Nephron progenitor cell (in vitro differentiated cells): ENCODE measurements around the gene TGM5.
A peak's percentile ranks its signal among the peaks of the same experiment; 100 is the strongest.

Experiments
- DNase-seq: peaks from one replicate; pipeline ENCODE4 v3.0.0; 2021
- H3K27ac Mint-ChIP-seq: 2 replicates; pipeline ENCODE4 v1.8.0; 2021; ENCODE audit warnings: mild to moderate bottlenecking, moderate library complexity, mixed read lengths
- H3K27me3 Mint-ChIP-seq: 2 replicates; pipeline ENCODE4 v1.8.0; 2021; ENCODE audit warnings: mild to moderate bottlenecking, low read depth, mixed read lengths; ENCODE audit not compliant: poor library complexity
- H3K36me3 Mint-ChIP-seq: 2 replicates; pipeline ENCODE4 v1.8.0; 2021; ENCODE audit warnings: low read depth, mixed read lengths
- H3K4me1 Mint-ChIP-seq: 2 replicates; pipeline ENCODE4 v1.8.0; 2021; ENCODE audit warnings: mixed read lengths
- H3K4me3 Mint-ChIP-seq: 2 replicates; pipeline ENCODE4 v1.8.0; 2021; ENCODE audit warnings: mild to moderate bottlenecking, moderate library complexity, mixed read lengths
- H3K9me3 Mint-ChIP-seq: 2 replicates; pipeline ENCODE4 v1.8.0; 2021; ENCODE audit warnings: mild to moderate bottlenecking, moderate library complexity, mixed read lengths
- TF ChIP-seq, protein P1 (sequence below): fragments of 200-600 bp; sonication (generic); IDR thresholded peaks from 2 replicates; pipeline ENCODE4 v1.5.0; 2021; ENCODE audit warnings: antibody characterized with exemption

TGM5 gene

DNA sequence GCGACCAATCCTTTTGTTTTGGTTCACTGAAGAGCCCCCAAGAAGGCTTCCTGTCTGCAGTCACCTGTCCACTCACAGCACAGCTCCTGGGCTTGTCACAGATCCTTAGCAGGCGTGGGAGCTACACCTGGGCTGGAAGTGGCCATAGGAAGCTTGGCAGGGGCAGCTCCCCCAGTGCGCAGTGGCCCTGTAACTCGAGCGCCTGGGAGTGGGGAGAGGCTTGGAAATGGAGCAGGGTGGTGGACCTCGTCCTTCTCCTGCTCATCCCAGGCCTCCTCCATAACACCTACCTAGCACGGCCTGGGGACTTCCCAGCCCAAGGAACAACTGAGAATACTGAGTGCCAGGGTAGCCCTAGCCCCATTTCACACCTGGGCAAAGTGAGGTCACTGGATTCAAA is 19.3 kb upstream of the TGM5 start:
- TF ChIP-seq, protein P1, sequence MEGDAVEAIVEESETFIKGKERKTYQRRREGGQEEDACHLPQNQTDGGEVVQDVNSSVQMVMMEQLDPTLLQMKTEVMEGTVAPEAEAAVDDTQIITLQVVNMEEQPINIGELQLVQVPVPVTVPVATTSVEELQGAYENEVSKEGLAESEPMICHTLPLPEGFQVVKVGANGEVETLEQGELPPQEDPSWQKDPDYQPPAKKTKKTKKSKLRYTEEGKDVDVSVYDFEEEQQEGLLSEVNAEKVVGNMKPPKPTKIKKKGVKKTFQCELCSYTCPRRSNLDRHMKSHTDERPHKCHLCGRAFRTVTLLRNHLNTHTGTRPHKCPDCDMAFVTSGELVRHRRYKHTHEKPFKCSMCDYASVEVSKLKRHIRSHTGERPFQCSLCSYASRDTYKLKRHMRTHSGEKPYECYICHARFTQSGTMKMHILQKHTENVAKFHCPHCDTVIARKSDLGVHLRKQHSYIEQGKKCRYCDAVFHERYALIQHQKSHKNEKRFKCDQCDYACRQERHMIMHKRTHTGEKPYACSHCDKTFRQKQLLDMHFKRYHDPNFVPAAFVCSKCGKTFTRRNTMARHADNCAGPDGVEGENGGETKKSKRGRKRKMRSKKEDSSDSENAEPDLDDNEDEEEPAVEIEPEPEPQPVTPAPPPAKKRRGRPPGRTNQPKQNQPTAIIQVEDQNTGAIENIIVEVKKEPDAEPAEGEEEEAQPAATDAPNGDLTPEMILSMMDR = no peak

DNA sequence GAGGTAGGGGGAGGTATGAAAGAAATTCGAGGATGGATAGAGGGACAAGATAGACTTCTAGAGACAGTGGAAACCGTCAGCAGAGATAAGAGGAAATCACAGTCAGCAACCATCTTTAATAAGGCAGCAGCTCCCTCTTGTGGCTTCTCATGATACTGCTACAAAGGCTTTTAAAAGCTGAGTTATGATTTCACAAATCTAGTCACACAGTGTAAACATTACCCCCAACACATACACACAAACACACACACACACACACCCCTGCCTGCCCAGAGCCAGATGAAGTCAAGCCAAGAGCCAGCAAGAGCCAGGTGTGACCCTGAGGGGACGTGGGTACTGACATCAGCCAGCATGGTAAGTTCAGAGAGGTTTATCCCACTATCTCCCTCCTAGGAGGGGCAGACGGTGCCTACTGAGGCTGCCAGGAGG is 18.9 kb upstream of the TGM5 start:
- Mint-ChIP-seq H3K27ac (no peak overlapping the region), H3K9me3 (peaks cover 1% of the 10 kb centered on the region), H3K27me3 (peaks cover 32% of the 10 kb centered on the region), H3K36me3 (no peaks in the 10 kb centered on the region), H3K4me3 (no peak overlapping the region), H3K4me1 (peaks cover 16% of the 10 kb centered on the region)
- peak; percentile 53 for DNase-seq
- TF ChIP-seq, protein P1 = peak; percentile 73

More for the DNA sequence above, 19.3 kb upstream of the TGM5 start:
- H3K9me3 Mint-ChIP-seq = peaks cover 5% of the 10 kb centered on the region
- peaks cover 16% of the 10 kb centered on the region for H3K4me1 Mint-ChIP-seq
- H3K27me3 Mint-ChIP-seq = peaks cover 36% of the 10 kb centered on the region
- H3K27ac Mint-ChIP-seq = no peak overlapping the region
- H3K4me3 Mint-ChIP-seq = no peak overlapping the region
- no peaks in the 10 kb centered on the region for H3K36me3 Mint-ChIP-seq
- DNase-seq = no peak

DNA sequence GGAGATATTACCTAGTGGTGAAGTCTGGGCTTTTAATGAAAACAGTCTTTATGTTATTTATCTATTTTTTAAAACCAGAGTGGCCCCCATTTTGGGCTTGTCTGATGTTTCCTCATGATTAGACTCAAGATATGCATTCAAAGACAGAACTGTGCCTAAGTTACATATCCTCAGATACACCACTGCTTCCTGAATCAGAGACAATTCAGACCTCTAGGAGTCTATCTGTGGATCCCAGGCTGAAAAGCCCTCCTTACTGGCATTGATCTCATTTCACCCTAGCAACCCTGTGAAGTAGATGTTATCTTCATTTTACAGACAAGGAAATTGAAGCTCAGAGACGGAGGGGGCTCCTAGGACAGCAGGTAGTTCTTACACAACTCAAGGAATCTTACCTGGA is 16.8 kb upstream of the TGM5 start:
- no peak overlapping the region for H3K27ac Mint-ChIP-seq
- DNase-seq = no peak
- peaks cover 16% of the 10 kb centered on the region for H3K4me1 Mint-ChIP-seq
- H3K36me3 Mint-ChIP-seq = no peaks in the 10 kb centered on the region
- TF ChIP-seq, protein P1 = no peak
- no peaks in the 10 kb centered on the region for H3K9me3 Mint-ChIP-seq
- no peak overlapping the region for H3K4me3 Mint-ChIP-seq
- peaks cover 45% of the 10 kb centered on the region for H3K27me3 Mint-ChIP-seq

DNA sequence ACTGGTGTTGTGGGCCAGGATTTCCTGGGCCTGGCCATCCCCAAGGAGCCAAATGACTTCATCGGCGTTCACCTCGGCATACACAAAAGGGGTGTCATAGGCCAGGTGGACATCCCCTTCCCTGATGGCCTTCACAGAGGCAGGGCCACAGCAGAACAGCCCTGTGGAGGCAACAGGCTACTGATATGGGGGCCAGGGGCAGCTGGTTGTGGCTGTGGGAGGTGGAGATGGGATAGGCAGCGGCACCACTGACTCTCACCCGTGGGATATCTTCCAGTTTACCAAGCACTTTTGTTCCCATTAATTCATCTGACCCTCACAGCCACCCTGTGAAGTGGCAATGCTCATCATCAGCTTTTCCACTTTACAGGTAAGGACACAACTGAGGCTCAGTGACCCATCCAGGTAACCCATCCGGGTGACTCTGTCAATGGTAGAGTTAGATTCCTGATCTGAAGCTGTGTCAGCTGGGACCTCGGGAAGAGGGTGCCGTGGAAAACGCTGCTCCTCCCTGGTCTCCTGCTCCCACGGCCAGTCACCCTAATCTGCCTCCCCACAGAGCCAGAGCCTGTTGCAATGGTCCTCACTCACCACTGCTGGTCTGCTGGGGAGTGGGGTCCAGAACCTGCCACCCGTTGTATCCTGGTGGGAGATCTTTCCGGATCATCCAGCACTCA is 15.3 kb upstream of the TGM5 start:
- no peaks in the 10 kb centered on the region for H3K36me3 Mint-ChIP-seq
- H3K4me3 Mint-ChIP-seq = no peak overlapping the region
- H3K27me3 Mint-ChIP-seq = peaks cover 33% of the 10 kb centered on the region
- DNase-seq = no peak
- TF ChIP-seq, protein P1 = no peak
- H3K4me1 Mint-ChIP-seq = peaks cover 9% of the 10 kb centered on the region
- no peaks in the 10 kb centered on the region for H3K9me3 Mint-ChIP-seq
- no peak overlapping the region for H3K27ac Mint-ChIP-seq

DNA sequence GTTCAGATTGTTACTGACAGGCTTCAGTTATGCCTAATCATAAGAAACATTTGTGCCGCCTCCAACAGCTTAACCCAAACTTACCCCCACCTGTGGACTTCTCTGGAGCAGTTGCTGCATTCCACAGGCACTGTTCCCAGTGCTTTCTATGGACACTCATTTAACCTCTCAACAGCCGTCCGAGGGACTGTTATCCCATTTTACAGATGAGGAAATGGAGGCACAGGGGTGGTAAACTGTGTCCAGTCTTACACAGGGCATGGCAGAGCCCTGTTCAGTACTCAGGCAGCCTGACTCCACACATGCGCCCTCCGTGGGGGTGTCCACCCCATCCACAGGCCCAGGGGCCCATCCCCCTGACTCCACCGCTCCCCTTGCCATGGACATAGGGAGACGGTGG is 14.3 kb upstream of the TGM5 start:
- no peaks in the 10 kb centered on the region for H3K36me3 Mint-ChIP-seq
- TF ChIP-seq, protein P1 = no peak
- no peaks in the 10 kb centered on the region for H3K9me3 Mint-ChIP-seq
- no peak overlapping the region for H3K27ac Mint-ChIP-seq
- H3K4me1 Mint-ChIP-seq = peaks cover 9% of the 10 kb centered on the region
- no peak for DNase-seq
- peaks cover 28% of the 10 kb centered on the region for H3K27me3 Mint-ChIP-seq
- no peak overlapping the region for H3K4me3 Mint-ChIP-seq

DNA sequence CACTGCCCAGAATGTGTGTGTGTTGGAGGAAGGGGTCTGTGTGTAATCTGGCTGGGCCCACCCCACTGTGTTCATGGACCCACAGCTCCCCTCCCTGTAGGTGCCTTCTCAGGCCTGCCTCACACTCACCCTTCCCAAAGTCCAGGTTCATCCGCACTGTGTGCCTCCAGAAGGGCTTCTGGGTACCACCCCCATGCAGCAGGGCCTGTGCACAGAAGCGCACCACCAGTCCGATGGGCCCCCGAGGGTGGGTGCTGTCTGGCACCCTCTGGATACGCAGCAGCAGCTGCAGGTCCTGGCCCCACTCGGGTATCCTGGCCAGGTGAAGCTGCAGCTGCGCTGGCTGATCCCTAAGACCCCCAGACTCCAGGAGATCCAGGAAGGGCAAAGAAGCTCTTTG is 12.8 kb upstream of the TGM5 start:
- H3K27ac Mint-ChIP-seq = no peak overlapping the region
- peaks cover 21% of the 10 kb centered on the region for H3K27me3 Mint-ChIP-seq

More for the DNA sequence above, 12.8 kb upstream of the TGM5 start:
- Mint-ChIP-seq H3K9me3 (no peaks in the 10 kb centered on the region), H3K4me1 (peaks cover 7% of the 10 kb centered on the region), H3K36me3 (no peaks in the 10 kb centered on the region), H3K4me3 (no peak overlapping the region)
- TF ChIP-seq, protein P1 = no peak
- DNase-seq = no peak
